Measurements from ENCODE around the gene RIC1. TPM values are rescaled to one million over a fixed set of nuclear protein-coding genes. Genes with fewer than 3 reads are reported as not detected.

Gene RIC1
- total and polyA plus RNA-seq, 2 of the 8 experiments (the other 6 are each of a cell fraction or from before 2014, with no cell fraction given): 10.7 to 24.5 TPM

DNA sequence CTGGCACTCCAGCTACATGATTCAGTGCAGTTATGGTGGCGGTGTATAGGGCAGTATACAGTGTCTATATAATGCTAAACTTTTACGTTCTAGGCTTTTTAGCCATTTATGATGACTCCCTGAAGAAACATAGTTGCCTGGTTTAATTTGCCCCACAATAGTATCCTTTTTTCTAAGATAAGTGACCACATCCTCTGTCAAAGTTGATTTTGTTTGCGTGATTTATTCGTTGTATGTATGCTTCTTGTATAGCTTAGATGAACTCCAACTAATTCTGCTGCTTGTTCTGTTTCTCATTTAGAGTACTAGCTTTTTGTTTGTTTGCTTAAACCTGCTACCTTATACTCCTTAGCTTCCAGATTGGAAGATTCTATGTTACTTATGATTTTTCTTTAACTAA is 120.4 kb downstream of the RIC1 start (continued):
- TF ChIP-seq, protein P1, sequence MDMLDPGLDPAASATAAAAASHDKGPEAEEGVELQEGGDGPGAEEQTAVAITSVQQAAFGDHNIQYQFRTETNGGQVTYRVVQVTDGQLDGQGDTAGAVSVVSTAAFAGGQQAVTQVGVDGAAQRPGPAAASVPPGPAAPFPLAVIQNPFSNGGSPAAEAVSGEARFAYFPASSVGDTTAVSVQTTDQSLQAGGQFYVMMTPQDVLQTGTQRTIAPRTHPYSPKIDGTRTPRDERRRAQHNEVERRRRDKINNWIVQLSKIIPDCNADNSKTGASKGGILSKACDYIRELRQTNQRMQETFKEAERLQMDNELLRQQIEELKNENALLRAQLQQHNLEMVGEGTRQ (IDR thresholded peaks at IDR 0.05; ENCODE audit: low read length): no peak
- TF ChIP-seq RXRA (IDR thresholded peaks at IDR 0.05; ENCODE audit: insufficient read depth, low read depth, low read length): no peak
